HFFc6 (cell line): ENCODE data around the gene TNNT1. TPM values are rescaled to one million over a fixed set of nuclear protein-coding genes. Genes with fewer than 3 reads are reported as not detected.

Source experiments
- DNase-seq: peaks from one replicate; pipeline ENCODE4 v3.0.0-alpha.2; 2018
- H3K27ac Mint-ChIP-seq: 2 replicates; pipeline ENCODE4 v1.8.0; 2020; ENCODE audit warnings: mild to moderate bottlenecking, mixed read lengths
- H3K27me3 Mint-ChIP-seq: 2 replicates; pipeline ENCODE4 v1.8.0; 2021; ENCODE audit warnings: mild to moderate bottlenecking, moderate library complexity, mixed read lengths; ENCODE audit not compliant: insufficient read depth
- H3K36me3 Mint-ChIP-seq: 2 replicates; pipeline ENCODE4 v1.8.0; 2021; ENCODE audit warnings: low read depth, mixed read lengths
- H3K4me1 Mint-ChIP-seq: 2 replicates; pipeline ENCODE4 v1.8.0; 2020; ENCODE audit warnings: low read depth, mixed read lengths
- H3K4me3 Mint-ChIP-seq: 2 replicates; pipeline ENCODE4 v1.8.0; 2020; ENCODE audit warnings: mild to moderate bottlenecking, moderate library complexity, mixed read lengths
- H3K9me3 Mint-ChIP-seq: 2 replicates; pipeline ENCODE4 v1.8.0; 2020; ENCODE audit warnings: mild to moderate bottlenecking, mixed read lengths
- total RNA-seq, 6 experiments: library from RNA; stranded (reverse); fragmentation: NEBNext Ultra II Directional; extraction: Animal tissue kit (Norgen Biotek cat#: 25700); gene quantifications; 2 replicates in 1 of 6; 3 replicates in 5 of 6; pipeline ENCODE4 v1.2.3, GENCODE V29; 2021
- TF ChIP-seq, protein P1 (sequence below): fragments of 200-600 bp; sonication (generic); IDR thresholded peaks from 2 replicates; pipeline ENCODE4 v1.5.0; 2021; ENCODE audit warnings: antibody characterized with exemption, mild to moderate bottlenecking

TNNT1 gene
- total RNA-seq, 6 experiments from 2014 or later: 4.1 to 8.8 (median 7.3) TPM

DNA sequence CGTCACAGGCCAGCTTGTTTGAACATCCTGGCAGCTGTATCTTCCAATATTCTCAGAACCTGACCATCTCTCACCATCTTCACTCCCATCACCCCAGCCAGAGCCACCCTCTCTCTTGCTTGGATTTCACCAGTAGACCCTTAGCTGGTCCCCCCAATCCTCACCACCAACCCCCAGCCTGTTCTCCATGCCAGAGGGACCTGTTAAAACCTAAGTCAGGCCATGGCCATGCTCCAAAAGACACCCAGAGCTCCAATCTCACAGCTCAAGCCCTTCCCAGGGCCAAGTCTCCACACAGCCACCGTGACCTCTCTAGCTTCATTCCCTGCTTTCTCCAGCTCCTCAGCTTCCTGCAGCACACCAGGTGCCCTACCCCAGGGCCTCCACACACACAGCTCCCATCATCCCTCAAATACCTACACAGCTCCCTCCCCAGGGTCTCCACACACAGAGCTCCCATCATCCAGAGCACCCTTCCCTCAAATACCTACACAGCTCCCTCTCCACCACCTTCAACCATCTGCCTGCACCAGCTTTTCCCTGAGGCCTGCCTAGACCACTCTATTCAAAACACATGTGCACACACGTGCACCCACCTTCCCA, 59.6 kb downstream of the TNNT1 start:
- TF ChIP-seq, protein P1, sequence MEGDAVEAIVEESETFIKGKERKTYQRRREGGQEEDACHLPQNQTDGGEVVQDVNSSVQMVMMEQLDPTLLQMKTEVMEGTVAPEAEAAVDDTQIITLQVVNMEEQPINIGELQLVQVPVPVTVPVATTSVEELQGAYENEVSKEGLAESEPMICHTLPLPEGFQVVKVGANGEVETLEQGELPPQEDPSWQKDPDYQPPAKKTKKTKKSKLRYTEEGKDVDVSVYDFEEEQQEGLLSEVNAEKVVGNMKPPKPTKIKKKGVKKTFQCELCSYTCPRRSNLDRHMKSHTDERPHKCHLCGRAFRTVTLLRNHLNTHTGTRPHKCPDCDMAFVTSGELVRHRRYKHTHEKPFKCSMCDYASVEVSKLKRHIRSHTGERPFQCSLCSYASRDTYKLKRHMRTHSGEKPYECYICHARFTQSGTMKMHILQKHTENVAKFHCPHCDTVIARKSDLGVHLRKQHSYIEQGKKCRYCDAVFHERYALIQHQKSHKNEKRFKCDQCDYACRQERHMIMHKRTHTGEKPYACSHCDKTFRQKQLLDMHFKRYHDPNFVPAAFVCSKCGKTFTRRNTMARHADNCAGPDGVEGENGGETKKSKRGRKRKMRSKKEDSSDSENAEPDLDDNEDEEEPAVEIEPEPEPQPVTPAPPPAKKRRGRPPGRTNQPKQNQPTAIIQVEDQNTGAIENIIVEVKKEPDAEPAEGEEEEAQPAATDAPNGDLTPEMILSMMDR: no peak
- H3K36me3 Mint-ChIP-seq: 0 out of 2 replicates have a peak, but pooled peaks cover 10% of the 10 kb centered on the region
- H3K4me3 Mint-ChIP-seq: no peak overlapping the region
- no peak overlapping the region for H3K27ac Mint-ChIP-seq
- H3K27me3 Mint-ChIP-seq: peaks cover 19% of the 10 kb centered on the region
- DNase-seq: no peak
- H3K9me3 Mint-ChIP-seq: no peaks in the 10 kb centered on the region
- peaks cover 18% of the 10 kb centered on the region for H3K4me1 Mint-ChIP-seq

DNA sequence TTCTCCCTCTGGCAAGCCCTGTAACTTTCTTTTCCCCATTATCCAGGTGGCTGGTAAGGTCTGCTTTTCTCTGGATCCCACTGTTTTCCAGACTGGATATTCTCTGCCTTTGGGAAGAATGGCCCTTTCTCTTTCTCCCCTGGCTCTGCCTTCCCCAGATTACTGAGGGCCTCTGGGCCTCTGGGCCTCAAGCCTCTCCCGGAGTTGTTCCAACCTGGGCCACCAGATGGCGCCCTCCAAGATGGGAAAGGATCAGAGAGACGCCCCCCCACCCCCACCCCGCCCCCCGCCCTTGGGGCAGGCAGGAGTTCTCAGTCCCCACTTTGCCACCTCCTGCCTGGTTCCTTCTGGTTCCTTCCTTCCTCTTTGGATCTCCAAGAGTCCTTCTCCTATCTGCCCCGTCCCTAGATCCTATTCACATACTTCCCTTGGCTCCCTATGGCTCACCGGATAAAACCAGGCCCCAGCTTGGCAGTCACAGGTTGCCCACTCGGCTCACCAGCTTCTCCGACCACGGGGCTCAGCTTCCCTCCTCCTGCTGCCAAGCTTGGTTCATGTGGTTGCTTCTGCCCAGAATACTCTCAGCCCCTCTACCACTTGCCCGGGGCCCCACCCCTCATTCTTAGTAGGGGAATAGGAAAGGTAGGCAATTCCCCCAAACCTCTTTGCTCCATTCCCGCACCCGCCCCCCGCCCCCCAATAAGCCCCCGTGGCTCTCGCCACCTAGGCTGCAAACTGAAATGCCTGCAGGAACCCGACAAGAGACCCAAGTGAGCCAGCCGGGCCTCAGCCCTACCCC, 60.3 kb downstream of the TNNT1 start:
- Mint-ChIP-seq H3K36me3 (0 out of 2 replicates have a peak, but pooled peaks cover 10% of the 10 kb centered on the region), H3K4me3 (peak overlapping the region; percentile 89), H3K4me1 (peaks cover 18% of the 10 kb centered on the region), H3K9me3 (no peaks in the 10 kb centered on the region), H3K27ac (peak overlapping the region; percentile 73), H3K27me3 (peaks cover 25% of the 10 kb centered on the region)
- peak; percentile 55 for DNase-seq
- TF ChIP-seq, protein P1: peak; percentile 96

DNA sequence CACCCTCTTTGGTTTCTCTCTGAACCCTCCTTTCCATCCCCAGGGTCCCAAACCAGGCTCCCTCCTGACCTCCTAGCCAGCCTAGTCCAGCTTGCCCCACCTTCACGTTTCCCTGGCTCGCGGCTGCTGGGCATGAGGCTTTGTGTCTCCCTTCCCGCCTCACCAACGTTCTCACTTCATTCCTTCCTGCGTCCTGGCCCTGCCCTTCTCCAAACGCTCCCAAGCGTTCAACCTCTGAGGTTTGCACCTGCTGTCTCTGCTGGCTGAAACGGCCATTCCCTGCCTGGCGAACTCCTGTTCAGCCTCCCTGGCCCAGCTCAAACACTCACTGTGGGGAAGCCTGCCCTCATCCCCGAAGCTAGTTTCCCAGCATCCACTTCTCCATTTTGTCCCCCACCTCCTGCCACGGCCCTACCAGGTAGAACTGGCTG, 61.0 kb downstream of the TNNT1 start:
- Mint-ChIP-seq H3K36me3 (0 out of 2 replicates have a peak, but pooled peaks cover 10% of the 10 kb centered on the region), H3K9me3 (peaks cover 2% of the 10 kb centered on the region; the same call in 1 of the 2 replicates)

DNA sequence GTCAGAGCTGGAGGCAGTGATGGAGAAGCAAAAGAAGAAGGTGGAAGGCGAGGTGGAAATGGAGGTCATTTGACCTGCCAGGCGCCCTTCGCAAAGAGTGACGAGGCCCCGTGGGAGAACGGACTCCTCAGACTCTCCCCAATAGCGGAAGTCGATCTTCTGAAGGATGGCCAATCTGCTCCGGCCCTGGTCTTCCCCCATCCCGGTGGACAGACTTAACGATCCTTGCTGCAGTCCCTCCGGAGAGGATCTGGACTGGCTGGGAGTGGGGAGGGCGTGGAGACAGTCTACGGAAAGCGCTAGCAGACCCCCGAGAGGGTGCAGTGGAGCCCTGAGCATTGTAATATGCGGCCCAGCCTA, 61.5 kb downstream of the TNNT1 start:
- H3K27me3 Mint-ChIP-seq: peaks cover 36% of the 10 kb centered on the region
- peaks cover 18% of the 10 kb centered on the region for H3K4me1 Mint-ChIP-seq
- TF ChIP-seq, protein P1: no peak
- peaks cover 7% of the 10 kb centered on the region for H3K9me3 Mint-ChIP-seq
- H3K4me3 Mint-ChIP-seq: peak overlapping the region; percentile 89
- 0 out of 2 replicates have a peak, but pooled peaks cover 10% of the 10 kb centered on the region for H3K36me3 Mint-ChIP-seq
- DNase-seq: peak; percentile 18
- H3K27ac Mint-ChIP-seq: peak overlapping the region; percentile 81

More for the DNA sequence above, 61.0 kb downstream of the TNNT1 start:
- peaks cover 30% of the 10 kb centered on the region for H3K27me3 Mint-ChIP-seq
- peaks cover 18% of the 10 kb centered on the region for H3K4me1 Mint-ChIP-seq
- no peak for DNase-seq
- peak overlapping the region; percentile 89 for H3K4me3 Mint-ChIP-seq
- peak overlapping the region; percentile 81 for H3K27ac Mint-ChIP-seq
- TF ChIP-seq, protein P1: no peak

DNA sequence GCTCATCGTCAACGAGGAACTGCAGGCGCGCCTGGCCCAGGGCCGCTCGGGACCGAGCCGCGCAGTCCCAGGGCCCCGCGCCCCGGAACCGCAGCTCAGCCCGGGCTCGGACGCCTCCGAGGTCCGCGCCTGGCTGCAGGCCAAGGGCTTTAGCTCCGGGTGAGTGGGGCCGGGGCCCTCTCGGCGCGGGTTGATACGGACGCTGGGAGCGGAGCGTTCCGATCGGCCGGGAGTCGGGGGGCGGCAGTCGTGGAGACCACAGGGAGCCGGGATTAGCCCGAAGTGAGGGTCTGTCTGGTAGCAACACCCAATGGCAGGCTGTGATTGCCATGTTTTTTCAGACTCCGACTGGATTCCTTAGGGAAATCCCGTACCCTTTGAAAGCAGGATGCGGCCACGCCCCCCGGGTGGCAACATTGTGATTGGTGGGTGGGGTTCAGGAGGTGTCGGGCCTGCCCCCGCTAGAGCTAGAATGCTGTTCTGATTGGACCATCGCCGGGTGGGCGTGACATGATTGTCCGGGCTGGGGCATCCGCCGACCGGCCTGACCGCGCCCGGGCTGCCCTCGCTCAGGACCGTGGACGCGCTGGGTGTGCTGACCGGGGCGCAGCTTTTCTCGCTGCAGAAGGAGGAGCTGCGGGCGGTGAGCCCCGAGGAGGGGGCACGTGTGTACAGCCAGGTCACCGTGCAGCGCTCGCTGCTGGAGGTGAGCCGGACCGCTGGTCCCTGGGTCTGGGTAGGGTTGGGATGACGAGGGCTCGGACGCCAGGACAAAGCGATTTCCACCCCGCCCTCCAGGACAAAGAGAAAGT, 62.1 kb downstream of the TNNT1 start:
- H3K4me1 Mint-ChIP-seq: peaks cover 18% of the 10 kb centered on the region
- 0 out of 2 replicates have a peak, but pooled peaks cover 10% of the 10 kb centered on the region for H3K36me3 Mint-ChIP-seq
- H3K27me3 Mint-ChIP-seq: peaks cover 37% of the 10 kb centered on the region
- TF ChIP-seq, protein P1: no peak
- peaks cover 10% of the 10 kb centered on the region for H3K9me3 Mint-ChIP-seq
- peak overlapping the region; percentile 89 for H3K4me3 Mint-ChIP-seq
- H3K27ac Mint-ChIP-seq: peak overlapping the region; percentile 81
- DNase-seq: peak; percentile 92
